ENCODE results near the gene CALR. TPM values are rescaled to one million over a fixed set of nuclear protein-coding genes. Genes with fewer than 3 reads are reported as not detected.

Gene CALR
- total RNA-seq, 4 donors from 2014 or later: 171 to 350 (median 229) TPM

DNA sequence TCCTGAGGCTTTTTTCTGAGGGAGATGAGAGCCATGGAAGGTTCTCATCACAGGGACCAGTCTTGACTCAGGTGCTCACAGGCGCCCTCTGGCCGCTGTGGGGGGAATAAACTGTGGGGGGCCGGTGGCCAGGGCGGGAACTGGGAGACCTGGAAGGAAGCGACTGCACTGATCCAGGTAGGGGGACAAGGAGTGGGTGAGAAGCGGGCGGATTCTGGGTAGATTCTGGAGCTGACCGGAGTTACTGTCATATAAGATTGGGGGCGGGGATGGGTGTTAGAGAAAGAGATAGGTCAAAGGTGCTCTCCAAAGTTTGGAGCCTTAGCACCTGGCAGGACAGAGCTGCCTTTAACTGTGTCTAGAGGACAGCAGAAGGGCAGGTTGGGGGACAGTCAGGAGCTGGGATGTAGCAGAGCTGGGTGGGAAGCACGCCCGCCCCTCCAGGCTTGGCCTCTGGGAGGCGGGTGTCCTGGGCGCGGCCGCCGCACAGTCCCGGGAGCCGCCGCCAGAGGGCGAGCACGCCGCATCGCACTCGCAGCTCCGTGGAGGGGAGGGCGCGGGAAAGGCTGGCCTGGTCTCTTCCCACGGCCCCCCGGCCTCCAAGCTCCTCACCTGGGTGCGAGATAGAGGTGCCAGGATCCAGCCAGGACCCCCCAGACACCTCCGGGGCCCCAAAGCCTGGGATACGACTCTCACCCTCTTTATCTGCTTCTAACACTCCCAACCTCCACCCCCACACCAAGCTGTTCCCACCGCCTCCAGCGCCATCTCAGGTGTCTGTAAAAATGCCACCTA is 26.8 kb downstream of the CALR start:
- 0 to 2% methylated on average over 16 to 32 of the region's 34 CpGs for WGBS, 2 donors
- DNase-seq (ENCODE audit: low spot score in 2 of 2): peak; percentile 62 to 96
- intact Hi-C loops (cut with DNase I; ENCODE audit: low total_unique reads): no loop called here

GRCh38 chr19:12965812-12966135 is 27.4 kb downstream of the CALR start:
- intact Hi-C loops (cut with DNase I; ENCODE audit: low total_unique reads): no loop called here
- WGBS, 2 donors: 45 to 47% methylated on average over 8 of the region's 8 CpGs

More for the DNA sequence above, 26.8 kb downstream of the CALR start:
- H3K4me3 ChIP-seq (ENCODE audit: low read depth, poor library complexity, severe bottlenecking): peak overlapping the region; percentile 6
- TF ChIP-seq POLR2A (IDR thresholded peaks at IDR 0.05) (no peak), CTCF (IDR thresholded peaks at IDR 0.05) (peak in 1 of 3 donors; percentile 74)

GRCh38 chr19:12967907-12968306 is 29.5 kb downstream of the CALR start:
- no peak for DNase-seq (ENCODE audit: low spot score in 2 of 2)
- WGBS, 2 donors: 91 to 93% methylated on average over 5 of the region's 5 CpGs
- intact Hi-C loops (cut with DNase I; ENCODE audit: low total_unique reads): no loop called here
- no peak for TF ChIP-seq CTCF (IDR thresholded peaks at IDR 0.05)
- TF ChIP-seq POLR2A (IDR thresholded peaks at IDR 0.05): no peak
- no peak overlapping the region for H3K4me3 ChIP-seq (ENCODE audit: low read depth, poor library complexity, severe bottlenecking)

More at GRCh38 chr19:12965812-12966135, 27.4 kb downstream of the CALR start:
- DNase-seq (ENCODE audit: low spot score in 2 of 2): no peak
- TF ChIP-seq POLR2A (IDR thresholded peaks at IDR 0.05) (no peak), CTCF (IDR thresholded peaks at IDR 0.05) (no peak)
- no peak overlapping the region for H3K4me3 ChIP-seq (ENCODE audit: low read depth, poor library complexity, severe bottlenecking)

DNA sequence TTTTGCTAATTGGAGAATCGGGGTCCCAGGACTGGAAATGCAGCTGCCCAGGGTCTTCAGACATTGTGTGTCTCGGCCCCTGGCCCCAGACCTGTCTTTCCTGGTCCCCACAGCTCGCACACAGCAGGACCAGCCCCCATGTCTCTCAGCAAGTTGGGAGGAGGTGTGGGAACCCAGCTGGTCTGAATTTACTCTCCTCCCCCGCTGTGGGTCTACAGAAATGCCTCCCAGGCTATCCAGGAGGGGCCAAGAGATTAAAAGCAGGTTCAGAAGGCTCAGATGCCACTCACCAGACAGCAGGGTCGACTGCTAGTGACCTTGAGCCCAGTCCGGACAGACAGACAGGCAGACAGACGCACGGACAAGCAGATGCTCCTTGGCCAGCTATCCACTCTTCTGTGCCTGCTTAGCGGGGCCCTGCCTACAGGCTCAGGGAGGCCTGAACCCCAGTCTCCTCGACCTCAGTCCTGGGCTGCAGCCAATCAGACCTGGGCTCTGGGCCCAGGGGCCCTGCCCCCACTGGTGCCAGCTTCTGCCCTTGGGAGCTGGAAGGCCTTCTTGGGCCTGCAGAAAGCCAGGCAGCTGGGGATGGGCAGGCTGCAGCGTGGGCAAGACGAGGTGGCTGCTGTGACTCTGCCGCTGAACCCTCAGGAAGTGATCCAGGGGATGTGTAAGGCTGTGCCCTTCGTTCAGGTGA is 31.0 kb downstream of the CALR start, which contains the start of gene DAND5:
Gene DAND5 (plus strand): TSS at position 285 of the 697 bp plus-strand sequence. CDS start 85 bp downstream, at position 370.
- intact Hi-C loops (cut with DNase I; ENCODE audit: low total_unique reads): no loop called here
- DNase-seq (ENCODE audit: low spot score in 2 of 2): no peak
- no peak within 1 kb of the TSS for H3K4me3 ChIP-seq (ENCODE audit: low read depth, poor library complexity, severe bottlenecking)
- 40 to 42% methylated on average over 13 to 14 of the region's 14 CpGs for WGBS, 2 donors
- no peak for TF ChIP-seq POLR2A (IDR thresholded peaks at IDR 0.05)

- DNase-seq (ENCODE audit: low spot score in 2 of 2): no peak
- 94 to 95% methylated on average over 7 of the region's 7 CpGs for WGBS, 2 donors
- TF ChIP-seq POLR2A (IDR thresholded peaks at IDR 0.05) (no peak), CTCF (IDR thresholded peaks at IDR 0.05) (no peak)
- H3K4me3 ChIP-seq (ENCODE audit: low read depth, poor library complexity, severe bottlenecking): no peak overlapping the region
- intact Hi-C loops (cut with DNase I; ENCODE audit: low total_unique reads): loop anchor here (10.0 kb wide), 1 partner anchor 295 kb away; no protein-coding TSS in a partner anchor
Observed at GRCh38 chr19:12970070-12970820, 31.8 kb downstream of the CALR start.

Data from lower leg skin (tissue), 4 donors.